ENCODE measurements around the gene TEX29. TPM values are rescaled to one million over a fixed set of nuclear protein-coding genes. Genes with fewer than 3 reads are reported as not detected.

The TEX29 gene
- total RNA-seq (2022; extraction: Qiagen RNA extraction), result 0.17 to 0.32 TPM (median 0.18 TPM) in 3 of 5 replicates, not detected in the others

DNA sequence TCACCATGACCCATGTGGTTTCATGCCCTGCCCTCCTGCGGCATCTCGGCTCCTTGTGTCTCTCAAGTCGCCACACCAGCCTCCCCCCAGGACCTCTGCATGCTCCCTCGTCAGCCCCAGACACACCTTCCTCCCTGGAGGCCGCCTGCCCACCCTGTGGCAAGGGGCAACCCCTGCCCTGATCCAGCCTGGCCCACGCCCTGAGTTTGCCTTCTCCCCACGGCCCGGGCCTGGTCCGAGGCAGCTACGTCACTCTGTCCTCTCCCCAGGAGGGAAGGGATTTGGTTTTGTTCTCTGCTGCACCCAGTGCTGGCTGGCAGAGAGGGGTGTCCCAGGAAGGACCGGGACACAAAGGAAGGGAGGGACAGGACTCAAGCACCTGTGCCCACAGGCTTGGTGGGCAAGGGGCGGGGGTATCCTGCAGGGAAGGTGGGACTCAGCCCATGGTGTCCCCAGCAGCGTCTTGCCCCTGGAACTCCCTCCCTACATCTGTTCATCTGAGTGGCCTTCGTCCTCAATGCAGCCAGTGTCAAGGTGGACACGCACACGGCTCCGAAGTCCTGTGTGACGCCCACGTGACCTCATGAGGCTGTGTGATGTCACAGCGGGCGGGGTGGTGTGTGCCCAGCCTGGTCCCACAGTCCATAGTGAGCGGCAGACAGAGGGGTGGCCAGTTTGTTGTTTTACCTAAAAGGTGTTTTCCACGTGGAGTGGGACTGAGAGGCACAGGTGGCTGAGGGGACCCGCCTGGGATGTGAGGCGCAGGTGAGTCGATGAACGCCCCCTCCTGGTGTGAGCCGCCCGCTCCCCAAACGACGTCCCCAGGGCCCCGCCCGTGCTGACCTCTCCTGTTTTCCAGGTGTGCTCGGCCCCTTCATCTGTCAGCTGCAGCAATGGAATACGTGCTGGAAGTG, at the start of gene TEX29:
TSS of gene TEX29 (plus strand) at position 645 of the 914 bp plus-strand sequence. CDS start at position 894, 249 bp downstream.

Other genes starting within 250 kb of the TEX29 start
- 19.0 to 25.1 TPM (median 20.1 TPM) in 5 replicates for gene ARHGEF7, start 205.3 kb upstream of the TEX29 start, total RNA-seq (2022; extraction: Qiagen RNA extraction)